HepG2 (cell line): ENCODE measurements around the gene CEBPE. TPM values are rescaled to one million over a fixed set of nuclear protein-coding genes. Genes with fewer than 3 reads are reported as not detected.

Source experiments
- BCLAF1 ChIP-seq: fragments of 450-650 bp; IDR thresholded peaks from 2 replicates; pipeline ENCODE4 v1.6.1; 2017; ENCODE audit warnings: mild to moderate bottlenecking
- CHCHD3 ChIP-seq: sonication (generic); formaldehyde crosslinking; IDR thresholded peaks from 2 replicates; pipeline ENCODE4 v1.8.0; 2022; ENCODE audit warnings: mild to moderate bottlenecking, missing genetic modification reagents, moderate library complexity
- EZH2 ChIP-seq: conservative IDR thresholded peaks from 2 replicates; pipeline ENCODE4 v1.6.1; 2012; ENCODE audit warnings: mild to moderate bottlenecking, low read depth, low read length, moderate library complexity
- HES4 ChIP-seq: sonication (generic); formaldehyde crosslinking; IDR thresholded peaks from 2 replicates; pipeline ENCODE4 v1.9.0; 2021; ENCODE audit warnings: mild to moderate bottlenecking, missing genetic modification reagents, borderline replicate concordance
- KLF12 ChIP-seq: sonication (generic); formaldehyde crosslinking; IDR thresholded peaks from 2 replicates; pipeline ENCODE4 v1.4.0; 2020; ENCODE audit warnings: missing genetic modification reagents, borderline replicate concordance
- KLF13 ChIP-seq: sonication (generic); formaldehyde crosslinking; IDR thresholded peaks from 2 replicates; pipeline ENCODE4 v1.4.0; 2020; ENCODE audit warnings: mild to moderate bottlenecking, missing genetic modification reagents
- MED1 ChIP-seq: sonication (generic); formaldehyde crosslinking; IDR thresholded peaks from 2 replicates; pipeline ENCODE4 v1.4.0; 2020; ENCODE audit warnings: missing genetic modification reagents
- PLRG1 ChIP-seq: fragments of 450-650 bp; conservative IDR thresholded peaks from 2 replicates; pipeline ENCODE4 v1.6.1; 2016
- RAD21 ChIP-seq: fragments of 450-650 bp; formaldehyde crosslinking; IDR thresholded peaks from 2 replicates; pipeline ENCODE4 v1.5.0; 2020; ENCODE audit warnings: mild to moderate bottlenecking
- TAF1 ChIP-seq: sonication (generic); formaldehyde crosslinking; IDR thresholded peaks from 2 replicates; pipeline ENCODE4 v1.4.0; 2020; ENCODE audit warnings: missing genetic modification reagents
- ZBTB4 ChIP-seq: sonication (generic); formaldehyde crosslinking; IDR thresholded peaks from 2 replicates; pipeline ENCODE4 v1.4.0; 2020; ENCODE audit warnings: missing genetic modification reagents, mild to moderate bottlenecking, borderline replicate concordance
- ZNF224 ChIP-seq: sonication (generic); formaldehyde crosslinking; IDR thresholded peaks from 2 replicates; pipeline ENCODE4 v1.5.0; 2020; ENCODE audit warnings: mild to moderate bottlenecking, missing genetic modification reagents
- ZNF317 ChIP-seq: sonication (generic); formaldehyde crosslinking; IDR thresholded peaks from 2 replicates; pipeline ENCODE4 v1.5.0; 2020; ENCODE audit warnings: mild to moderate bottlenecking, missing genetic modification reagents
- ZNF33A ChIP-seq: sonication (generic); formaldehyde crosslinking; IDR thresholded peaks from 2 replicates; pipeline ENCODE4 v1.5.1; 2020; ENCODE audit warnings: missing genetic modification reagents, mild to moderate bottlenecking, moderate library complexity, borderline replicate concordance
- ZNF460 ChIP-seq: sonication (generic); formaldehyde crosslinking; IDR thresholded peaks from 2 replicates; pipeline ENCODE4 v1.5.1; 2020; ENCODE audit warnings: missing genetic modification reagents, mild to moderate bottlenecking, borderline replicate concordance
- ZNF564 ChIP-seq: sonication (generic); formaldehyde crosslinking; IDR thresholded peaks from 2 replicates; pipeline ENCODE4 v1.8.1; 2023; ENCODE audit warnings: mild to moderate bottlenecking, missing genetic modification reagents
- ZNF577 ChIP-seq: sonication (generic); formaldehyde crosslinking; IDR thresholded peaks from 2 replicates; pipeline ENCODE4 v1.4.0; 2020; ENCODE audit warnings: mild to moderate bottlenecking, low read depth, missing genetic modification reagents, borderline replicate concordance
- polyA plus RNA-seq, 8 experiments: library from polyadenylated mRNA; depleted of rRNA in 3 of 8; stranded (reverse) in 7 of 8; unstranded in 1 of 8; fragments of >200 nt; fragmentation: Illumina TruSeq in 4 of 8; extraction: Trizol in 4 of 8; gene quantifications; 2 replicates each; pipeline versions ENCODE4 v1.2.1 to v1.2.3, GENCODE V29; 2011 to 2016; ENCODE audit warnings: low read depth in 4 of 8, missing spikeins in 1 of 8, mixed read lengths in 1 of 8; ENCODE audit not compliant: insufficient read depth in 1 of 8
- total RNA-seq, 5 experiments: library from RNA; depleted of rRNA; stranded (reverse); fragments of >200 nt; fragmentation: Illumina TruSeq; extraction: Trizol; gene quantifications; 2 replicates each; pipeline ENCODE4 v1.2.3, GENCODE V29; 2016; ENCODE audit warnings: low read depth in 1 of 5
- TF ChIP-seq, protein P1 (sequence below): sonication (generic); formaldehyde crosslinking; IDR thresholded peaks from 2 replicates; pipeline ENCODE4 v1.9.0; 2021; ENCODE audit warnings: missing genetic modification reagents, borderline replicate concordance

Gene CEBPE
- total and polyA plus RNA-seq, 2 of the 13 experiments (the other 11 are each of a cell fraction or from before 2014, with no cell fraction given): 0.09 to 0.11 TPM

DNA sequence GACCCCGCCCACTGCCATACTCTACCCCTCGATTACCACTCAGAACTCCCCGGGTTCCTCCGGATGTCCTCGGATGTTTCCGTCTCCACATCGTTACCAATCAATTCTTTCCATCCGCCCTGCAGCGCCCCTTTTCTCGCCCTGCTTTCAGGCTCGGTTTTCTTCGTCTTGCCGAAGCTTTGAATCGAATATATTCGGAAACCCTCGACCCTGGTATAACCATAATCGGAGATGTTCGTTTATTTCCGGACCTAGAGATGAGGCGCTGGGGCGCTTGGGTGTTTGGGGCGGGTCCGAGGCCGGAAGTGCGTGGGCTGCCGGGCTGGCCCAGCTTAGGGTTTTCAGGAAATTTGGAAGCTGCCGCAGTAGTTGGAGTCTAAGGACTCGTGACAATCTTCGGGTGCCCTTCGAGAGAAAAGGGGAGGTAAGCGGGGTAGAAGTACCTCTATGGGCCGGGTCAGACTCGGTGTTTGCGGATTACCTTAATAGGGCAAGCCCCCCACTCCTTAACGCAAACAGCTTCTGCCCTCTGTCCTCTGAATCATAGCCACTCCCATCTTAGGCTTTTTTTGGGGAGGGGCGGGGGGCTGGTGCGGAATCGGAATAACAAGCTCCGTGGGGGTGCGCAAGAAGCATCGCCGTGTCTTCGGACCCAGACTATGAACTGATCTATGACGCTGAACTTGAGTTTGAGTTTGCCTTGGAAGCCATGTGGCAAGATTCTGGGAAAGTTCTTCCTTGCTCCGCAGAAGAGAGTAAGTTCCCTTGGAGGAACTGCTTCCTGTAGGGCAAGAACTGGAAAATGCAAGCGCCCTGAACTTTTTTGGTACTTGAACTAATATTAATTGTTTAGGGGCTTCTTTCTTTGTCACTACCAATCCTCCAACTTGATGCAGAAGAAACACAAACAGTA lies 23.6 kb downstream of the CEBPE start, which contains the start of gene C14orf119 (continued):
- TF ChIP-seq KLF13: peak; percentile 81
- no peak for TF ChIP-seq ZNF460
- peak; percentile 48; the same call in 1 of the 2 replicates for TF ChIP-seq MED1 (CRISPR knock-in tag)
- TF ChIP-seq PLRG1: no peak
- TF ChIP-seq, protein P1, sequence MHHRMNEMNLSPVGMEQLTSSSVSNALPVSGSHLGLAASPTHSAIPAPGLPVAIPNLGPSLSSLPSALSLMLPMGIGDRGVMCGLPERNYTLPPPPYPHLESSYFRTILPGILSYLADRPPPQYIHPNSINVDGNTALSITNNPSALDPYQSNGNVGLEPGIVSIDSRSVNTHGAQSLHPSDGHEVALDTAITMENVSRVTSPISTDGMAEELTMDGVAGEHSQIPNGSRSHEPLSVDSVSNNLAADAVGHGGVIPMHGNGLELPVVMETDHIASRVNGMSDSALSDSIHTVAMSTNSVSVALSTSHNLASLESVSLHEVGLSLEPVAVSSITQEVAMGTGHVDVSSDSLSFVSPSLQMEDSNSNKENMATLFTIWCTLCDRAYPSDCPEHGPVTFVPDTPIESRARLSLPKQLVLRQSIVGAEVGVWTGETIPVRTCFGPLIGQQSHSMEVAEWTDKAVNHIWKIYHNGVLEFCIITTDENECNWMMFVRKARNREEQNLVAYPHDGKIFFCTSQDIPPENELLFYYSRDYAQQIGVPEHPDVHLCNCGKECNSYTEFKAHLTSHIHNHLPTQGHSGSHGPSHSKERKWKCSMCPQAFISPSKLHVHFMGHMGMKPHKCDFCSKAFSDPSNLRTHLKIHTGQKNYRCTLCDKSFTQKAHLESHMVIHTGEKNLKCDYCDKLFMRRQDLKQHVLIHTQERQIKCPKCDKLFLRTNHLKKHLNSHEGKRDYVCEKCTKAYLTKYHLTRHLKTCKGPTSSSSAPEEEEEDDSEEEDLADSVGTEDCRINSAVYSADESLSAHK: peak; percentile 39; the same call in 1 of the 2 replicates
- no peak; the same call in none of the 2 replicates for TF ChIP-seq TAF1 (CRISPR knock-in tag)
- TF ChIP-seq ZNF577 (CRISPR knock-in tag): no peak
- peak; percentile 89; the same call in 1 of the 2 replicates for TF ChIP-seq KLF12 (CRISPR knock-in tag)
- TF ChIP-seq ZNF317 (CRISPR knock-in tag): no peak
- no peak; the same call in 1 of the 2 replicates for TF ChIP-seq ZNF564 (CRISPR knock-in tag)
- peak; percentile 96 for TF ChIP-seq CHCHD3 (CRISPR knock-in tag)
- TF ChIP-seq ZNF224: peak; percentile 88
- TF ChIP-seq BCLAF1: no peak
- TF ChIP-seq ZBTB4: 0 out of 2 replicates have a peak, but pooled peaks have one; percentile 18
- TF ChIP-seq EZH2: no peak
- peak; percentile 73; the same call in 1 of the 2 replicates for TF ChIP-seq HES4 (CRISPR knock-in tag)
- TF ChIP-seq ZNF33A: 0 out of 2 replicates have a peak, but pooled peaks have one; percentile 11
- TF ChIP-seq RAD21: peak; percentile 42; the same call in 1 of the 2 replicates
